ENCODE measurements around the gene PRSS2. TPM values are rescaled to one million over a fixed set of nuclear protein-coding genes. Genes with fewer than 3 reads are reported as not detected.
"Not testable (repeated sequence)": the region's sequence is repeated elsewhere in the genome, so short reads cannot be mapped to it uniquely, and the experiment has no call there.

PRSS2 gene
- total RNA-seq, 1 experiment from 2014 or later: 0.40 TPM

DNA sequence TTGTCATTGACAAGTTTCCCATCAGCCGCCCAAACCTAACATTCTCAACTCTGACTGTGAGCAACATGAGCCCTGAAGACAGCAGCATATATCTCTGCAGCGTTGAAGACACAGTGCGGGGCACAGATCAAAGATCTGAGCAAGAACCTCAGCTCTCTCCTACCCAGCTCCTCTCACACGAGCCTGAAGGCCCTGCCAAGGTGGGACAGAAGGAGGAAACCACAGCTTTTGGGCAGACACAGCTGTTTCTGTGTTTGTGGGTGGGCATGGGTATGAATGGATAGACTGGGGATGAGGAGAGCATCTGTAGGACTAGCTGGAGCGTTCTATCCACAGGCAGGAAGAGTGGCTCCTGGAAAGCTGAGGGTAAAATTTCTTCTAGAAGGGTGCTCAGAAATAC, 30.0 kb upstream of the PRSS2 start:
- Histone ChIP-seq H3K4me2 (ENCODE audit: low read length) (no peak overlapping the region), H2AFZ (ENCODE audit: low read length) (no peak overlapping the region), H3K27me3 (ENCODE audit: low read length) (peaks cover 57% of the 10 kb centered on the region), H3K36me3 (ENCODE audit: low read depth, low read length) (no peaks in the 10 kb centered on the region), H3K27ac (ENCODE audit: low read length) (no peak overlapping the region), H3K4me1 (ENCODE audit: insufficient read depth, low read length) (no peaks in the 10 kb centered on the region; the same call in 1 of the 2 replicates), H3K9me2 (replicated peaks; ENCODE audit: low read length) (no peaks in the 10 kb centered on the region), H3K9me3 (ENCODE audit: low read length) (no peaks in the 10 kb centered on the region), H3K9ac (ENCODE audit: low read length) (no peak overlapping the region), H3K4me3 (ENCODE audit: low read length) (no peak overlapping the region), H4K20me1 (ENCODE audit: low read length) (no peaks in the 10 kb centered on the region), H3F3A (ENCODE audit: low read length, unreplicated experiment) (no peaks in the 10 kb centered on the region), H3K79me2 (ENCODE audit: low read length) (no peaks in the 10 kb centered on the region)
- no peak for TF ChIP-seq EZH2phosphoT487 (IDR thresholded peaks at IDR 0.05; ENCODE audit: borderline replicate concordance, low read length)
- TF ChIP-seq CTCF (conservative IDR thresholded peaks at IDR 0.05; ENCODE audit: low read depth, low read length): no peak
- no peak for TF ChIP-seq EZH2 (IDR thresholded peaks at IDR 0.05; ENCODE audit: low read length, unreplicated experiment)
- intact Hi-C loops (cut with micrococcal nuclease): loop anchor here (1.0 kb wide), 1 partner anchor 43 kb away; no protein-coding TSS in a partner anchor
- ChIA-PET CTCF (no interaction called here), POLR2A (ENCODE audit: unreplicated experiment) (no interaction called here)
- no TSS peak for BruUV-seq (replicated peaks)
- ATAC-seq (no peak), DNase-seq (no peak)

GRCh38 chr7:142741932-142742331, 28.8 kb upstream of the PRSS2 start:
- H3K4me1 ChIP-seq (ENCODE audit: insufficient read depth, low read length); DNase-seq; H3K4me2 ChIP-seq (ENCODE audit: low read length); BruUV-seq (replicated peaks); H4K20me1 ChIP-seq (ENCODE audit: low read length); H3F3A ChIP-seq (ENCODE audit: low read length, unreplicated experiment); H3K9me3 ChIP-seq (ENCODE audit: low read length); H3K9me2 ChIP-seq (replicated peaks; ENCODE audit: low read length); ATAC-seq; intact Hi-C loops (cut with micrococcal nuclease); H3K27ac ChIP-seq (ENCODE audit: low read length); H3K4me3 ChIP-seq (ENCODE audit: low read length); CTCF ChIA-PET; H3K9ac ChIP-seq (ENCODE audit: low read length); H3K79me2 ChIP-seq (ENCODE audit: low read length); POLR2A ChIA-PET (ENCODE audit: unreplicated experiment); H2AFZ ChIP-seq (ENCODE audit: low read length); H3K36me3 ChIP-seq (ENCODE audit: low read depth, low read length): not testable (repeated sequence)
- H3K27me3 ChIP-seq (ENCODE audit: low read length): peaks cover 68% of the 10 kb centered on the region

GRCh38 chr7:142745091-142745635, 25.6 kb upstream of the PRSS2 start:
- H3F3A ChIP-seq (ENCODE audit: low read length, unreplicated experiment): no peaks in the 10 kb centered on the region
- H3K4me3 ChIP-seq (ENCODE audit: low read length): no peak overlapping the region
- H3K4me2 ChIP-seq (ENCODE audit: low read length): no peak overlapping the region
- CTCF ChIA-PET: no interaction called here
- H3K27ac ChIP-seq (ENCODE audit: low read length): no peak overlapping the region
- ATAC-seq: peak; percentile 37; the same call in 1 of the 2 replicates
- POLR2A ChIA-PET (ENCODE audit: unreplicated experiment): no interaction called here
- H3K4me1 ChIP-seq (ENCODE audit: insufficient read depth, low read length): no peaks in the 10 kb centered on the region; the same call in 1 of the 2 replicates
- no TSS peak for BruUV-seq (replicated peaks)
- no peaks in the 10 kb centered on the region for H3K36me3 ChIP-seq (ENCODE audit: low read depth, low read length)
- H3K9me2 ChIP-seq (replicated peaks; ENCODE audit: low read length): no peaks in the 10 kb centered on the region
- H3K9ac ChIP-seq (ENCODE audit: low read length): no peak overlapping the region
- no peaks in the 10 kb centered on the region for H4K20me1 ChIP-seq (ENCODE audit: low read length)
- no peak overlapping the region for H2AFZ ChIP-seq (ENCODE audit: low read length)
- H3K79me2 ChIP-seq (ENCODE audit: low read length): no peaks in the 10 kb centered on the region
- intact Hi-C loops (cut with micrococcal nuclease): no loop called here
- peak; percentile 65 for DNase-seq
- peaks cover 64% of the 10 kb centered on the region for H3K27me3 ChIP-seq (ENCODE audit: low read length)
- no peaks in the 10 kb centered on the region for H3K9me3 ChIP-seq (ENCODE audit: low read length)
- TF ChIP-seq EZH2 (IDR thresholded peaks at IDR 0.05; ENCODE audit: low read length, unreplicated experiment) (no peak), CTCF (conservative IDR thresholded peaks at IDR 0.05; ENCODE audit: low read depth, low read length) (no peak), EZH2phosphoT487 (IDR thresholded peaks at IDR 0.05; ENCODE audit: borderline replicate concordance, low read length) (no peak)
